PC-3 (cell line): ENCODE measurements around the gene COG3. TPM values are rescaled to one million over a fixed set of nuclear protein-coding genes. Genes with fewer than 3 reads are reported as not detected.

Experiments
- ATAC-seq: fragments of 200-7000 bp; cut with Tn5 transposase; 2 replicates; pipeline ENCODE4 v1.9.1; 2020; ENCODE audit warnings: mild to moderate bottlenecking, moderate library complexity
- BruUV-seq: library from RNA; stranded (reverse); fragments of 400-500 nt; replicated peaks from 2 replicates; lab custom pipeline; 2021; lab: Mats Ljungman, UMichigan
- CTCF ChIA-PET: fragments of 300-600 bp; sonication (Branson Sonifier 250); formaldehyde crosslinking; loops from one replicate; lab custom pipeline; 2022; ENCODE audit warnings: antibody characterized with exemption; lab: Charles Lee
- POLR2A ChIA-PET: fragments of 300-600 bp; sonication (Branson Sonifier 250); formaldehyde crosslinking; loops from one replicate; lab custom pipeline; 2022; ENCODE audit warnings: antibody characterized with exemption; ENCODE audit not compliant: unreplicated experiment; lab: Charles Lee
- DNase-seq: peaks from one replicate; pipeline ENCODE4 v3.0.0-alpha.2; 2015
- H2AFZ ChIP-seq: fragments of 300-600 bp; sonication (generic); 2 replicates; pipeline ENCODE4 v1.6.0; 2016; ENCODE audit warnings: antibody characterized with exemption, low read length
- H3F3A ChIP-seq: fragments of 300-600 bp; sonication (generic); one replicate; pipeline ENCODE4 v1.6.0; 2017; ENCODE audit warnings: antibody characterized with exemption, low read length, control low read depth, mild to moderate bottlenecking; ENCODE audit not compliant: unreplicated experiment
- H3K27ac ChIP-seq: fragments of 300-600 bp; sonication (generic); 2 replicates; pipeline ENCODE4 v1.5.1; 2016; ENCODE audit warnings: mild to moderate bottlenecking, low read length
- H3K27me3 ChIP-seq: fragments of 300-600 bp; sonication (generic); 2 replicates; pipeline ENCODE4 v1.6.1; 2016; ENCODE audit warnings: low read length, mixed read lengths
- H3K36me3 ChIP-seq: fragments of 300-600 bp; sonication (generic); 2 replicates; pipeline ENCODE4 v1.6.1; 2016; ENCODE audit warnings: low read depth, mixed run types, low read length, mixed read lengths
- H3K4me1 ChIP-seq: fragments of 300-600 bp; sonication (generic); 2 replicates; pipeline ENCODE4 v1.5.1; 2016; ENCODE audit warnings: low read length; ENCODE audit not compliant: insufficient read depth
- H3K4me2 ChIP-seq: fragments of 300-600 bp; sonication (generic); 2 replicates; pipeline ENCODE4 v1.6.0; 2016; ENCODE audit warnings: low read length
- H3K4me3 ChIP-seq: fragments of 300-600 bp; sonication (generic); 2 replicates; pipeline ENCODE4 v1.5.1; 2016; ENCODE audit warnings: mild to moderate bottlenecking, low read length, mixed read lengths
- H3K79me2 ChIP-seq: fragments of 300-600 bp; sonication (generic); 2 replicates; pipeline ENCODE4 v1.6.1; 2017; ENCODE audit warnings: low read length, mixed read lengths
- H3K9ac ChIP-seq: fragments of 300-600 bp; sonication (generic); 2 replicates; pipeline ENCODE4 v1.6.0; 2016; ENCODE audit warnings: mild to moderate bottlenecking, low read length
- H3K9me2 ChIP-seq: fragments of 300-600 bp; sonication (generic); replicated peaks from 2 replicates; pipeline ENCODE4 v1.6.1; 2016; ENCODE audit warnings: mixed run types, low read length, mixed read lengths
- H3K9me3 ChIP-seq: fragments of 300-600 bp; sonication (generic); 2 replicates; pipeline ENCODE4 v1.6.1; 2016; ENCODE audit warnings: low read length, mixed read lengths
- H4K20me1 ChIP-seq: fragments of 300-600 bp; sonication (generic); 2 replicates; pipeline ENCODE4 v1.6.1; 2016; ENCODE audit warnings: low read length, mixed read lengths
- CTCF ChIP-seq: fragments of 300-600 bp; sonication (generic); conservative IDR thresholded peaks from 2 replicates; pipeline ENCODE4 v1.5.1; 2017; ENCODE audit warnings: antibody characterized with exemption, low read depth, mild to moderate bottlenecking, low read length
- EZH2 ChIP-seq: fragments of 300-600 bp; sonication (generic); IDR thresholded peaks from one replicate; pipeline ENCODE4 v1.6.1; 2017; ENCODE audit warnings: antibody characterized with exemption, mild to moderate bottlenecking, low read length; ENCODE audit not compliant: unreplicated experiment
- EZH2phosphoT487 ChIP-seq: fragments of 300-600 bp; sonication (generic); IDR thresholded peaks from 2 replicates; pipeline ENCODE4 v1.6.1; 2018; ENCODE audit warnings: mild to moderate bottlenecking, antibody characterized with exemption, low read length, borderline replicate concordance
- intact Hi-C: fragments of 100-400 bp; cut with micrococcal nuclease; formaldehyde crosslinking; loops from 2 replicates; pipeline ENCODE4 v1.9.0; 2023
- total RNA-seq: library from RNA; depleted of rRNA; stranded (reverse); fragments of >200 nt; gene quantifications from 2 replicates; pipeline ENCODE4 v1.2.3, GENCODE V29; 2014

The COG3 gene
- total RNA-seq, 1 experiment from 2014 or later = 28.8 TPM

GRCh38 chr13:45511310-45512097, 46.8 kb downstream of the COG3 start:
- BruUV-seq = TSS peak; percentile 44
- ATAC-seq = peak; percentile 65

GRCh38 chr13:45512098-45512496, 47.4 kb downstream of the COG3 start:
- peak overlapping the region; percentile 70 for H3K4me2 ChIP-seq
- peak overlapping the region; percentile 28; the same call in 1 of the 2 replicates for H3K4me3 ChIP-seq
- ChIA-PET POLR2A (no interaction called here), CTCF (no interaction called here)
- H3K4me1 ChIP-seq = peaks cover 19% of the 10 kb centered on the region
- no peaks in the 10 kb centered on the region for H3K9me2 ChIP-seq
- H3F3A ChIP-seq = peaks cover 4% of the 10 kb centered on the region
- no peaks in the 10 kb centered on the region for H4K20me1 ChIP-seq
- H3K9ac ChIP-seq = peak overlapping the region; percentile 58
- TSS peak; percentile 27 for BruUV-seq
- H2AFZ ChIP-seq = no peak overlapping the region
- H3K27me3 ChIP-seq = no peaks in the 10 kb centered on the region
- DNase-seq (peak; percentile 82), ATAC-seq (peak; percentile 87)
- H3K79me2 ChIP-seq = no peaks in the 10 kb centered on the region
- no peaks in the 10 kb centered on the region for H3K9me3 ChIP-seq
- peaks cover 18% of the 10 kb centered on the region for H3K36me3 ChIP-seq
- TF ChIP-seq EZH2 (no peak), CTCF (no peak), EZH2phosphoT487 (no peak)
- intact Hi-C loops = no loop called here
- H3K27ac ChIP-seq = peak overlapping the region; percentile 94

More at GRCh38 chr13:45511310-45512097, 46.8 kb downstream of the COG3 start:
- peak; percentile 77 for DNase-seq
- ChIA-PET CTCF (no interaction called here), POLR2A (no interaction called here)
- Histone ChIP-seq H3K4me3 (peak overlapping the region; percentile 28; the same call in 1 of the 2 replicates), H3K4me2 (peak overlapping the region; percentile 70), H3K9me2 (no peaks in the 10 kb centered on the region), H3K9ac (peak overlapping the region; percentile 58), H4K20me1 (no peaks in the 10 kb centered on the region), H3K4me1 (peaks cover 15% of the 10 kb centered on the region), H3K9me3 (no peaks in the 10 kb centered on the region), H3F3A (peaks cover 4% of the 10 kb centered on the region), H2AFZ (no peak overlapping the region), H3K79me2 (no peaks in the 10 kb centered on the region), H3K36me3 (peaks cover 13% of the 10 kb centered on the region), H3K27me3 (no peaks in the 10 kb centered on the region), H3K27ac (peak overlapping the region; percentile 94)
- intact Hi-C loops = loop anchor here (1.0 kb wide), 1 partner anchor 207 kb away; no protein-coding TSS in a partner anchor
- TF ChIP-seq CTCF (peak; percentile 83), EZH2phosphoT487 (no peak)

GRCh38 chr13:45516757-45517156, 52.0 kb downstream of the COG3 start:
- POLR2A ChIA-PET = no interaction called here
- H3K9me3 ChIP-seq = no peaks in the 10 kb centered on the region
- CTCF ChIA-PET = no interaction called here
- H4K20me1 ChIP-seq = no peaks in the 10 kb centered on the region
- no peak overlapping the region for H3K9ac ChIP-seq
- H2AFZ ChIP-seq = no peak overlapping the region
- ATAC-seq = no peak
- peaks cover 2% of the 10 kb centered on the region for H3F3A ChIP-seq
- H3K4me2 ChIP-seq = no peak overlapping the region
- no peak for DNase-seq
- BruUV-seq = no TSS peak
- no peak overlapping the region for H3K27ac ChIP-seq
- TF ChIP-seq CTCF = no peak
- no peak for TF ChIP-seq EZH2phosphoT487
- TF ChIP-seq EZH2 = no peak
- intact Hi-C loops = no loop called here
- H3K27me3 ChIP-seq = no peaks in the 10 kb centered on the region
- H3K9me2 ChIP-seq = no peaks in the 10 kb centered on the region
- peaks cover 43% of the 10 kb centered on the region for H3K4me1 ChIP-seq
- H3K4me3 ChIP-seq = no peak overlapping the region
- H3K36me3 ChIP-seq = peaks cover 37% of the 10 kb centered on the region
- H3K79me2 ChIP-seq = no peaks in the 10 kb centered on the region
